ENCODE results near the gene DUSP7. TPM values are rescaled to one million over a fixed set of nuclear protein-coding genes. Genes with fewer than 3 reads are reported as not detected.

The DUSP7 gene
- total RNA-seq, 1 experiment from 2014 or later = 9.9 TPM

DNA sequence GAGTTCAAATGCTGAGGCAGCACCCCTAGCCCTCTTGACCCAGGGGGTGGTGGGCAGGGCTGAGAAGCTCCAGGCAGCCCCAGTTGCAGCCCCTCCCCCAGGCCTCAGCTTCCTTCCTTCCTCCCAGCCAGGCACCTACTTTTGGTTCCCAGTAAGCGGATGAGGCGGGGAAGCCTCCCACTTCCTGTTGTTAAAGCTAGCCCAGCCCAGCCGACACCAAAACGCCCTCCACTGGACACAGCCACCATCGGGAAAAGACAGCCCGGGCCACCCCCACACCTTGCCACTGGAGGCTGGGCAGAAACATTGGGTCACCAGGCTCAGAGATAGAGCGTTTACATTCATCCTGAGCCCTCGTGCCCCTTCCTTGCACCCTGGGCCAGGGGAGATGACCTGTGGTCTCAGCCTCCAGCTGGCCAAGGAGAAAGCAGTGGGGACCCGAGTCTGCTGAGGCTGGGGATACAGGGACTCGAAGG lies 3.5 kb downstream of the DUSP7 start:
- Histone ChIP-seq H3K4me1 (peaks cover 4% of the 10 kb centered on the region; the same call in 1 of the 2 replicates), H3K9me3 (no peaks in the 10 kb centered on the region), H3K4me3 (ENCODE audit: low read depth, low read length) (no peak overlapping the region), H3K27me3 (replicated peaks; ENCODE audit: control insufficient read depth, insufficient read depth, low read length) (no peaks in the 10 kb centered on the region), H3K36me3 (ENCODE audit: control insufficient read depth, insufficient read depth, low read length) (no peaks in the 10 kb centered on the region; the same call in 1 of the 2 replicates)
- no peak overlapping the region for H3K4me3 Mint-ChIP-seq (ENCODE audit: unreplicated experiment)
- POLR2A ChIA-PET = no interaction called here
- CTCF ChIA-PET = interaction anchor here (0.8 to 1.5 kb wide), 7 partner anchors 12 to 118 kb away, joined by 3 to 4 read pairs (median 3); no protein-coding TSS in a partner anchor
- H3K36me3 Mint-ChIP-seq (ENCODE audit: insufficient read depth, unreplicated experiment) = peaks cover 4% of the 10 kb centered on the region
- no peaks in the 10 kb centered on the region for H3K27me3 Mint-ChIP-seq (ENCODE audit: insufficient read depth, unreplicated experiment)
- intact Hi-C loops (cut with micrococcal nuclease; ENCODE audit: unreplicated experiment) = no loop called here
- no peaks in the 10 kb centered on the region for H3K4me1 Mint-ChIP-seq (ENCODE audit: low read depth, unreplicated experiment)
- BruUV-seq (replicated peaks) = no TSS peak
- H3K27ac Mint-ChIP-seq (ENCODE audit: unreplicated experiment) = no peak overlapping the region
- DNase-seq = no peak
- TF ChIP-seq, protein P1, sequence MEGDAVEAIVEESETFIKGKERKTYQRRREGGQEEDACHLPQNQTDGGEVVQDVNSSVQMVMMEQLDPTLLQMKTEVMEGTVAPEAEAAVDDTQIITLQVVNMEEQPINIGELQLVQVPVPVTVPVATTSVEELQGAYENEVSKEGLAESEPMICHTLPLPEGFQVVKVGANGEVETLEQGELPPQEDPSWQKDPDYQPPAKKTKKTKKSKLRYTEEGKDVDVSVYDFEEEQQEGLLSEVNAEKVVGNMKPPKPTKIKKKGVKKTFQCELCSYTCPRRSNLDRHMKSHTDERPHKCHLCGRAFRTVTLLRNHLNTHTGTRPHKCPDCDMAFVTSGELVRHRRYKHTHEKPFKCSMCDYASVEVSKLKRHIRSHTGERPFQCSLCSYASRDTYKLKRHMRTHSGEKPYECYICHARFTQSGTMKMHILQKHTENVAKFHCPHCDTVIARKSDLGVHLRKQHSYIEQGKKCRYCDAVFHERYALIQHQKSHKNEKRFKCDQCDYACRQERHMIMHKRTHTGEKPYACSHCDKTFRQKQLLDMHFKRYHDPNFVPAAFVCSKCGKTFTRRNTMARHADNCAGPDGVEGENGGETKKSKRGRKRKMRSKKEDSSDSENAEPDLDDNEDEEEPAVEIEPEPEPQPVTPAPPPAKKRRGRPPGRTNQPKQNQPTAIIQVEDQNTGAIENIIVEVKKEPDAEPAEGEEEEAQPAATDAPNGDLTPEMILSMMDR (IDR thresholded peaks at IDR 0.05; ENCODE audit: insufficient read depth in 1 of 2, low read depth in 1 of 2, low read length in 1 of 2, severe bottlenecking in 1 of 2, unreplicated experiment in 1 of 2) = no peak
- H3K9me3 Mint-ChIP-seq (ENCODE audit: unreplicated experiment) = no peaks in the 10 kb centered on the region

DNA sequence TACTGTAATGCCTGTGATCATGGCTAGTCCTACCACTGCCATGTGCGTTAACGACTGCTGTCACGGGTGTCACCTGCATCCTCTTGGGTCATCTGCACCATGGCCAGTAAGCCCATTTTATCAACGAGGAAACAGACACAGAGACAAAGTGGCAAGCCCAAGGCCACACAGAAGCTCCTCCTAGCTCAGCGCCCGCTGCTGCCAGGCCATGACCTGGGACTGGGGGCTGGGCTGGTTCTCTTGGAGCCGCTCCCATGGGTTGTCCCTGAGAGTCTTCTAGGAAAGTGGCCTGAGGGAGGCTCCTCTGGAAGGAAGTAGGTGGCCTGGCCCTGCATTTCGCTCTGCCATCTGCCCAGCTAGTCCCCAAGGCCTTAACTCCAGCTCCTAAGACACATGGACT lies 4.9 kb downstream of the DUSP7 start:
- H3K27me3 Mint-ChIP-seq (ENCODE audit: insufficient read depth, unreplicated experiment) = no peaks in the 10 kb centered on the region
- no peak overlapping the region for H3K4me3 Mint-ChIP-seq (ENCODE audit: unreplicated experiment)
- ChIA-PET CTCF (no interaction called here), POLR2A (no interaction called here)
- Histone ChIP-seq H3K36me3 (ENCODE audit: control insufficient read depth, insufficient read depth, low read length) (no peaks in the 10 kb centered on the region; the same call in 1 of the 2 replicates), H3K9me3 (no peaks in the 10 kb centered on the region), H3K4me1 (no peaks in the 10 kb centered on the region), H3K27me3 (replicated peaks; ENCODE audit: control insufficient read depth, insufficient read depth, low read length) (no peaks in the 10 kb centered on the region), H3K4me3 (ENCODE audit: low read depth, low read length) (no peak overlapping the region)
- BruUV-seq (replicated peaks) = no TSS peak
- intact Hi-C loops (cut with micrococcal nuclease; ENCODE audit: unreplicated experiment) = no loop called here
- H3K27ac Mint-ChIP-seq (ENCODE audit: unreplicated experiment) = no peak overlapping the region
- no peaks in the 10 kb centered on the region for H3K4me1 Mint-ChIP-seq (ENCODE audit: low read depth, unreplicated experiment)
- no peaks in the 10 kb centered on the region for H3K9me3 Mint-ChIP-seq (ENCODE audit: unreplicated experiment)
- peaks cover 4% of the 10 kb centered on the region for H3K36me3 Mint-ChIP-seq (ENCODE audit: insufficient read depth, unreplicated experiment)
- no peak for DNase-seq
- TF ChIP-seq, protein P1 (IDR thresholded peaks at IDR 0.05; ENCODE audit: insufficient read depth in 1 of 2, low read depth in 1 of 2, low read length in 1 of 2, severe bottlenecking in 1 of 2, unreplicated experiment in 1 of 2) = no peak

DNA sequence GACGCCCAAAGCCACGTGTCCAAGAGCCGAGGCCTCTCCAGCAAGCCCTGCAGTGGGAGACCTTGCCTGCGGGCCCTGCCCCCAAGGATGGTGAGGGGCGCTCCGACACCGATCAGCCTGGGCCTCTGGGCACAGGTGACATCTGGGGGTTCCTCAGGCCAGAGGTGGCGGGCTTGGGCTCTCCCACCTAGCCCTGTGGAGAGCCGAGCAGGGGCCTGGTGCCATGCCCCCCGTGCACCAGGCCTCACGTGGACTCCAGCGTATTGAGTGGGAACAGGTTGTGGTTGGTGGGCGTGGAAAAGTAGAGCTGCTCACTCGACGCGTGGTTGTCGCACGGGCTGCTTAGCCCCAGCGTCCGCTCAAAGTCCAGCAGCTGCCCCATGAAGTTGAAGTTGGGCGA lies 5.8 kb downstream of the DUSP7 start:
- no peaks in the 10 kb centered on the region for H3K4me1 Mint-ChIP-seq (ENCODE audit: low read depth, unreplicated experiment)
- H3K27me3 Mint-ChIP-seq (ENCODE audit: insufficient read depth, unreplicated experiment) = no peaks in the 10 kb centered on the region
- no TSS peak for BruUV-seq (replicated peaks)
- Histone ChIP-seq H3K36me3 (ENCODE audit: control insufficient read depth, insufficient read depth, low read length) (no peaks in the 10 kb centered on the region; the same call in 1 of the 2 replicates), H3K4me1 (no peaks in the 10 kb centered on the region), H3K9me3 (no peaks in the 10 kb centered on the region), H3K27me3 (replicated peaks; ENCODE audit: control insufficient read depth, insufficient read depth, low read length) (no peaks in the 10 kb centered on the region), H3K4me3 (ENCODE audit: low read depth, low read length) (no peak overlapping the region)
- H3K4me3 Mint-ChIP-seq (ENCODE audit: unreplicated experiment) = no peak overlapping the region
- intact Hi-C loops (cut with micrococcal nuclease; ENCODE audit: unreplicated experiment) = no loop called here
- H3K9me3 Mint-ChIP-seq (ENCODE audit: unreplicated experiment) = no peaks in the 10 kb centered on the region
- ChIA-PET CTCF (interaction anchor here (0.6 kb wide), 1 partner anchor 68 kb away, joined by 3 read pairs; no protein-coding TSS in a partner anchor), POLR2A (interaction anchor here (0.6 kb wide), 1 partner anchor 36 kb away, joined by 3 read pairs; no protein-coding TSS in a partner anchor)
- peaks cover under 1% of the 10 kb centered on the region for H3K36me3 Mint-ChIP-seq (ENCODE audit: insufficient read depth, unreplicated experiment)
- TF ChIP-seq, protein P1 (IDR thresholded peaks at IDR 0.05; ENCODE audit: insufficient read depth in 1 of 2, low read depth in 1 of 2, low read length in 1 of 2, severe bottlenecking in 1 of 2, unreplicated experiment in 1 of 2) = no peak
- DNase-seq = no peak
- H3K27ac Mint-ChIP-seq (ENCODE audit: unreplicated experiment) = no peak overlapping the region
